T-helper 9 cell (primary cell): ENCODE results near the gene RAD51B.

Source experiments
- DNase-seq: peaks from one replicate; pipeline ENCODE4 v3.0.0-alpha.2; 2020

Gene RAD51B

DNA sequence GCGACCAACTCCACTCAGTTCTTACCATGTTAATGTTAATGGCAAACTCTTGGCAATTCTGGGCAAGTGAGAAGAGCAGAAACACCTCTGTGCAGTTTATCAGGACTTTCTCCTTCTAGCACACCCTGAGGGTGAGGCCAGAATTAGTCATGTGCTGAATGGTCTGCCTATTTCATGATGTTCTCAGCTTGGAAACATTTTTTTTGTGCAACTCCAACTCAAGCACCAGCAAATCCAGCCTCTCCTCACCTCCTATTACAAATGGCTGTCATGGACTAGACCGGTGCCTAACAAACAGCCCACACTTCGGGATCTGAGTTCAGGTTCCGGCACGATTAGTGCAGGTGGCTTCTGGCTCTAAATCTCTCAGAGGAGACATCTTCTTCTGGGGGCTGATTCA is 727.3 kb downstream of the RAD51B start:
- DNase-seq: no peak

DNA sequence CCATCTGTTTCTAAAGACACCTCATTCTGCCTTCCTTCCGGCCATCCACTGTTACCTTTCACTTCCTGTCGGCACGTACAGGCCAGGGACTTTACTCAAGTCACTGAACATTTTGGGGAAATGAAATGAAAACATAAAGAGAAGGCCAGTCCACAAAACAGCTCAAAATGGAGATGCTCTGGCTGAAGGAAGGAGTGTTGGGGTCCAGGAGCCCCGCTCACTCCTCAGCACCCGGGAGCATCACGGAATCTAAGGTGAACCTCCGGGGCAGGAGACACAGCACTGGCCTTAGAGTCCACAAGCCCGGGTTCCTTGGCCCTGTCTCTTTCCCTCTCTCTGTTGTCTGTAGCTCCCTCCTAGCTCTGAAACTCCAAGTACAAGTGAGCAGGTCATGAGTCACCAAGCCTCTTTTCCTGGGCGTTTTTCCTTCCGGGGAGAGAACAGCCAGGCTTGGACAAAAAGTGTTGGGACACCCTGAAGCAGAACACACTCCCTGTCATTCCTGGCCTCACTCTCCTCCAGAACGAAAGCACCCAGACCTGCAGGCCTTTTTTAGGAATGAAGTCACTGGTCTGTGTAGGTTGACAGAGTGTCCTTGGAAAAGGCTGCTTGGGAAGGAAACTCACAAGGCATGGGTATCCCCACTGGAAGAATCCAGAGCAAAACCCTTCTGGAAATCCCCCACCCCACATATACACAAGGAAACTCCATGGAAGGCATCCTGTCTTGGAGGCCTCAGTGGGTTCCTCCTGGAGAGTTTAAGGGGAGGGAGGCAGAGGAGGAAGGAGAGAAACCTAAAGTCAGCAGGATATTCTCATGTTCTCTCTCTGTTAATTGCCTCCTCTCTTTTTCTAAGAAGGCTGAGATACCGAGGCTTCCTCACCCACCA is 728.0 kb downstream of the RAD51B start:
- no peak for DNase-seq

DNA sequence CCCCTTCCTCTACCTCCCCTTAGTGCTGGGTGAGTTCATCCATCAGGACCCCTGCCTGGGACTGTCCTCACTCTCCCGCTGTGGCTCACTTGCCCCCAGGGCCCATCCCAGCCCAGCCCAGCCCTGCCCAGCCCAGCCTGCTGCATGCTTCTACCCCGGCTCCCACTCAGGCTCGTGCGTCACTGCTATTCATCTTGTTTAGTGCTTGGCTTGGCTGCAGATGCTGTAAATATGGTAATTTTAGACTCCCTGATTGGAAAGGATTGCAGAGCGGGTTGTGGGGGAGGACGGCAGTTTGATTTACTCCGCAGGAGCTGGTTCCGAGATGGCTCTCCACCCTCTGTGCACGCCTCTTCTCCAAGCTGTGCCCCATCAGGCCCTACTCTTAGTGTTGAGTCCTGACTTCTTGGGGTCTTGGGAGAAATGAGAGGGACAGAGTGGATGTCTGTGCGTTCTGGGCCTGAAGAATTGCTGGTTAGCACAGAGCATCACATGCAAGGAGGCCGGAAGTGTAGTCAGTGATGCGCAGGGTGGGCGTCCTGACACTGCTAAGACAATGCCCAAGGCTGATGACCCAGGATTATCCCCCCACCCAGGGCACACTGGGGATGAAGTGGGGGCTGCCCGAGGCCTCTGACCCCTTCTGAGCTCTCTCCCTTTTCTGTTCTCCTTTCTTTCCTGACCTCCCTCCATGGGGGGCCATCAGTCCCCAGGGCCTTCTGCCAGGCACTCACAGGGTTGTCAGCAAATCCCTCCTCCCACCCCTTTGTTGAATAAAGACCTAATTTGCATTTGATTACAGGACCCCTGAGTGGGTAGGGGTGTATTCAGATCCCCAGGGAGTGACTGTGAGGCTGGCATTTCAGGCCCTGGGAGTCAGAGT is 728.9 kb downstream of the RAD51B start:
- no peak for DNase-seq

DNA sequence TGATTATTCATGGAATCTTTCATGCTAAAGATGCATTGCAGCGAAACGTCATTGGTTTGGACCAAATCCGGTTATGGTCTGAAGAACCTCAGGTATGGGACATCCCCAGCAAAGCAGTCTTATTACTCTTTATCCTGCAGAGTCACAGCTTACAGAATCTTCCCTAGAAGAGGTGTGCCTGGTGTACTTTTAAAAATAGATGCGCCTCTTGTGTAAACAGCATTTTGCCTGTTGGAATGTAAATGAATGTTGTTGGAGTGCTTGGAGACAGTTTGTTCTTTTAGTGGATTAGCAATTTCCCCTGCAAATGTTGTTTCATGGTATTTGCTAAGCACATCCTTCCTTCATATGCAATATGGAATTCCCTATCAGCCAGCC is 730.7 kb downstream of the RAD51B start:
- DNase-seq: no peak

DNA sequence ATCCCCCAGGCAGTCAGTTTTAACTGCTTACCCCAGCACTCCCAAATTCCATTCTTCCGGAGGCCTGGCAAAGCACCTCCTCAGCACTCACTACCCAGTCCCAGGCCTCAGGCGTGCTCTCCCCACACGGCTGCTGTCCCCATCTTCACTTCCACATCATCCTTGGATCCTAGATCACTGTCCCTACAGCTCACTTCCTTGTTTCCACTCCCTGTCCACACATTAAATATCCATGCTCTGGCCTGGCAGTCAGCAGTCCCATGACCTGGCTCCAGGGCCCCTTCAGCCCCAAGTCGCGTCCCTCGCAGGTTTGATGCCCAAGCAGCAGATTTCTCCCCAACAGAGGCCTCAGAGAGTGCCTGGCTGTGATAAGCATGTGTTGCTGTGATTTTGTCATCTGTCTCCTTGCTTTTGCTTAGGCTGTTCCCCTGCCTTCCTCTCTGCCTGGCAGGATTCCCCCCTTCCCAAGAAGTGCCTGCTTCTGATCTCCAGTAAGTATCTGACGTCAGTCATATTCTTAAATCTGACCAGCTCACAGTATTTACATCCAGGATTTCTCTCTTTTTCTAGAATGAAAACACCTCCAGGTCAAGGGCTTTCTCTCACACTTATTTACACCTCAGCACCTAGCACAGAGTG is 731.6 kb downstream of the RAD51B start:
- DNase-seq: no peak

DNA sequence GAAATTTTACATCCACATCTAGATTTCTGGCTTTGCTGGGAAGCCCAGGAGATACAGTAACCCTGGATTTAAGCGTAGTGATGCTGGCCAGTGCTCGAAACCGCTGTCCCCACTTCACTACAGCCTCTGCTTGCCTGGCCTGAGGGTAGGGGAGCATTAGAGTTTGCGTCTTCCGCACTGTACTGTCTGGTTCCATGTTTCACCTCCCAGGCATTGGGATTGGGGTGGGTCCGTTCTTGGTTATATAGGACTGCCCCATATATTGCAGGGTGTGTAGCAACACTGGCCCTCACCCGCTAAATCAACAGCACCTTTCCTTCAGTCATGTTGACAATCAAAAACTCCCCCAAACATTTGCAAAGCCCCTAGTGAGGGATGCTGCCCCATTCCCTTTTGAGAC is 732.5 kb downstream of the RAD51B start:
- no peak for DNase-seq

DNA sequence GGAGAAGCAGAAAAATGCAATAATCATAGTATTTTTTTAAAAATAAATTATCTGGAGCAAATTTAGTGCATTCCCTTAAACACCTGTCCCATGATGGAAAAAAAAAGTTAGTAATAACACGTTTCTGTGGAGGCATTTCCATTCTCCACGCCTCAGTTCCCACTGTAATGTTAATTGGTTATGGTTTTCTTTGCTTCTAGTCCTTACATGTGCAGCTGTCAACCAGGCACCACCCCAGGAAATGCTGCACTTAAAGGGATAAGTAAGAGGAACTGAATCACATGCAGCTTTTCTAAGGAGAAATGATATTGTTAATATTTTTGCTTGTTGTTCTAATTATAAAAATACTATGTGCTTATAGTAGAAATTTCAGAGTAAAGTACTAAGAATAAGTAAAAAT is 733.0 kb downstream of the RAD51B start:
- no peak for DNase-seq

DNA sequence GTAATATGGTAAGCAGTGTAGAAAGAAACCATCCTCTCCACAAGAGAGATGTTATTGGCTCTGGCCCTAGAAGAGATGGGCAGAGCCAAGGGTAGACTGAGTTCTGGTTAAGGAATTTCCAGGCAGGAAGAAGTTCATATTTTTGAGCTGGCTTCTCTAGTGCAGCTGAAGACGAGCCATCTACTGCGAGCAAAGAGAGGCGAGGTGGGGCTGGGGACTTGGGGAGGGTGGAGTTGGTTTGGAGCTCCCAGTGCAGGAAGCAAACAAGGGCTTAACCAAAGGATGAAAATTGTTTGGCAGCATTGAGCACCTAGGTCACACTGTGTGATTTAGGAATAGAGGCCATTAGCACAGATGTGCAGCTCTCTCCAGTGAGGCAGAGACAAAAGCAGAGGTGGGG is 733.7 kb downstream of the RAD51B start:
- DNase-seq: no peak

DNA sequence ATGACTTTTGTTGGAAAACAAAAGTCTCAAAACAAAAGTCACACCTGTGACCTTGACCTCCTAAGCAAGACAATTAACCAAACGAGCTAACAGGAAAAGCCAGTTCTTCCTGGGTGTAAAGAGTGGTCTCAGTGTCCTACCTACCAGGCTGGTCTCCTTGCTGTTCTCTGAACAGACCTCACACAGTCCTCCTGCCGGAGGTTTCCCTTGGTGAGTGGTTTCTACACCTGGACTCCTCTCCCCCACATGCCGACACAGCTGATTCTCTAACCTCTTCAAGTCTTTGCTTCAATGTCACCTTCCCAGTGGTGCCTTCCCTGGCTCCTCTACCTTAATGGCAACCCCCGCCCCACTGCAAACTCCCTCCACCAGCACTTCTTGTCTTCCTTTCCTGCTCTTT is 734.7 kb downstream of the RAD51B start:
- DNase-seq: no peak

DNA sequence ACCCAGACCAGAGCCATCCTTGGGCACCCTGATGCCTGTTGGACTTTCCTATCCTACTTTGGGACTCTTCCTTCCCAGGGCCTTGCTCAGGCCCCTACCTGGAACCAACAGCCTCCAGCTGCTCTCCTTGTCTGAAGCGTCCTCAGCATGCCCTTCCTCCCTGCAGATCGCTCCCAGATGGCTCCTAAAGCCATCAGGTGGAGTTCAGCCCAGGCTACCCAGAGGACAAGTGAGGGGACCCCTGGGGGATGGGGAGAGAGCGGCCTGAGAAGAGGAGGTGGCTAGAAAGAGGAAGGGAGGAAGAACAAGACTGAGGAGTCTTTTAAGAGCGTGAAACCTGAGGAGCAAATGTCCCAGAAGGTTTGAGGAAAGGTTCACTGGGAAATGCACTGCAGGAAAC is 736.7 kb downstream of the RAD51B start:
- DNase-seq: no peak

DNA sequence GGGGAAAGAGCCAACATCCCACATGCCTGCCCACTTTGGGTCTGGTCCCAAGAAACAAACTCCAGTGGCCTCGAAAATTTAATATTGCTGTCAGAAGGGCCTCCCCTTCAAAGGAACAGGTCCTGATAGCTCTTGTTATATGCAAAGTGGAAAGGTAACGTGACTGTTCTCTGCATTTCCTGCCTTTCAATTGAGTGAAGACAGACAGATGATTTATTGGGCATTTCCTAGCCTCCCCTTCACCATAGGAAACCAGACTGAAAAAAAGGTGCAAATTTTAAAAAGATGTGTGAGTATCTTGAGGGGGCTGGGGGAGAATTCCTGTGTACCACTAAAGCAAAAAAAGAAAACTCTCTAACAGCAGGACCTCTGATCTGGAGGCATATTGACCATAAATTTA is 738.1 kb downstream of the RAD51B start:
- no peak for DNase-seq

DNA sequence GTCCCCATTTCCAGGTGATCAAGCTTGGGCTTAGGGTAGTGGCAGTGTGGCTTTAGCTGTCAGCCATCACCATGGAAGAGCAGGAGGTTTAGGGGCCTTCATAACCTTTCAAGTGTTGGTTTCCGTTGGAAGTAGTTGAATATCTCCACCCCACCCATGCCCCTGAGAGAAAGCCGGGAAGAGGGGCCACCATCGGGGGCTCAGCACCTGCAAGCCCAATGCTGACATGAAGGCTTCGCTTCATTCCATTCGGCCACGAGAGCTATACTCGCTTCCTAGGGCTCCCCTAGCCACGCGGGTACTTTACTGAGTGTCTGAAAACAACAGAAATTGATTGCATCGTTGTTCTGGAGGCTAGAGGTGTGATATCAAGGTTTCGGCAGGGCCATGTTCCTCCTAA is 738.5 kb downstream of the RAD51B start:
- no peak for DNase-seq

DNA sequence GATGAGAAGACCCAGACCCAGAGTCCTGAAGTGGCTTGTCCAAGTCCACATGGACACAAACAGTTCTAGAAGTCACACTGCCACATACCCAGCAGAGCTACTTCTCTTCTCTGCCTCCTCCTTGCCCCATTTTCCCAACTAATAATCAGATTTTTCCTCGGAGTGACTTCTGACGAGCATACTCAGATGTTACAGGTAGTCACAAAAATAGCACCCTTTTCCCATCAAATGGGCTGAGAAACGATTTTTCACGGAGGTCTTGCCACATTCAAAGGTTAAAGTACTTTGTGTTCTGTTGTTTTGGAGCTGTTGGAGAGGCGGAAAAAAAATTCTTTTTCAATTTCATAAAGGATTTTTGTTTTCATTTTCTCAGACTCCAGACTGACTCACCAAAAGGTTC is 740.4 kb downstream of the RAD51B start:
- no peak for DNase-seq

DNA sequence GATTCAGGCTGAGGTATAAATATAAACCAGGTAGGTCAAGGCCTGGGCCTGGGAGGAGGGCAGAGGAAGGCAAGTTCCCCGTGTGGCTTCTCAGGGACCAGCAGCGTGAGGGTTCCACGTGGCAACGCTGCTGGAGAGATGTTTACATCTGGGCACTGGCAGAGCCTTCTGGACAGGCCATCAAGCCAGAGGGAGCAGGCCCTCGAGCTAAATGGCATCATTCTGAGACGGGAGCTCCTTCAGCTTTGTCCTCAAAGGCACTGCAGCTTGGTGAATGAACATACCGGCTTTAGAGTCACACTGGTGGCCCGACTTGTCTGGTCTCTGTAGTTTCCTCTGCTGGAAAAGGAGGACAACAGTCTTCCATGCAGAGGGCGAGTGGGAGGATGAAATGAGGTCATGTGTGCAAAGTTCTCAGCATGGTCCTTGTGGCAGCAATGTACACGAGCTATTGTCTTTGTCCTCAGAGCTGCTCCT is 742.0 kb downstream of the RAD51B start:
- no peak for DNase-seq

DNA sequence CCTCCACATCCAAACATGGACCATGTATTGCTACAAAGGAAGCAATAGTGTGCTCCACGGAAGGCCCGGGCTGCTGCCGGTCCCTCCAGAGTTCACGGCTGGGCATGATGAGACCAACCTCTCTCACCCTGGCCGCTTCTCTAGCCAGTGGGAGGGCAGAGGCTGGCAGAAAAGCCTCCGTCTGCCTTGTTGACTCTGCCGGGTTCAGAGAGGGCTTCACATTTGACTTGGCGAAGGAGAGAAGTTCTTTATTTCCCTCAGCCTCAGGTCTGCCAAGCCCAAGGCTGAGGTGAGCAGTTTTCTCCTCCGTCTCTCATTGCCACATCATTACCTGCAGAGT is 743.3 kb downstream of the RAD51B start:
- no peak for DNase-seq

DNA sequence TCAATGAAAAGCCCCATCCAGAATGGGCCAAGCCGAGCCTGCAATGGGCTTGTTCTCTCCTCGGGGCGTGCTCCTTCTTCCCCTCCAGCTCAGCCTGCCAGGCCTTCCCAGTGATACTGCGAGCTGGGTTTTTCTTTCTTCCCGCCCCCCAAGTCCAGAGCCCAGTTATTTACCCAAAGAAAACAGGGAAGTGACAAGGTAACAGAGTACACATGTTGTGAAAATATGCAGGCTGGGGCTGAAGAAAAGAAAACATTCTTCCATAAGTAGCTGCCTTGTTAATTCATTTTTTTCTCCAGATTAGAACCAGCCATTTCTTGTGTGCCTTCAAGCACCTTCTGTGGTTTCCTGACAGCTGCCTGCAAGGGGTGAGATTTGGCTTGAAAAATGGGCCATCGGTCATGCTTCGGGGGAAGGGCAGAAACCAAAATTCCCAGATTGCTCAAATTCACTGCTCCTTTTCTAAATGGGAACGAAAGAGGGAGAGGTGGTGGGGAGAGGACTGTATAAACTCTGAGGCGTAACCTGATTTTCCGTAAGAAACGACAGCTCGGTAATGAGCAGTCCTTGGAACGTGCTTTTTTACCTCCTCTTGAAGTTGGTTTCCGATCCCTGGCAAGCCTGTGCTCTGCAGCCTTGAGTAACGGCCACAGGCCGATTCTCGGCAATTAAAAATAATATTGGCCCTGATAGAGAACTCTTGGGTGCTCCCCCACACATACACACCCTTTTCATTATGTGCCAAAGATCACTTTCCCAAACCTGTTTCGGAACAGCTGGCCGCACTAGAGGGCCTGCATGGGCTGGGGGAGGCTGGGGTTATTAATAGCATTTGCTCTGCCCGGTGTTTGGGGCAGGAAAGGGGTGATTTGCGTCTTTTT is 743.9 kb downstream of the RAD51B start:
- DNase-seq: no peak

DNA sequence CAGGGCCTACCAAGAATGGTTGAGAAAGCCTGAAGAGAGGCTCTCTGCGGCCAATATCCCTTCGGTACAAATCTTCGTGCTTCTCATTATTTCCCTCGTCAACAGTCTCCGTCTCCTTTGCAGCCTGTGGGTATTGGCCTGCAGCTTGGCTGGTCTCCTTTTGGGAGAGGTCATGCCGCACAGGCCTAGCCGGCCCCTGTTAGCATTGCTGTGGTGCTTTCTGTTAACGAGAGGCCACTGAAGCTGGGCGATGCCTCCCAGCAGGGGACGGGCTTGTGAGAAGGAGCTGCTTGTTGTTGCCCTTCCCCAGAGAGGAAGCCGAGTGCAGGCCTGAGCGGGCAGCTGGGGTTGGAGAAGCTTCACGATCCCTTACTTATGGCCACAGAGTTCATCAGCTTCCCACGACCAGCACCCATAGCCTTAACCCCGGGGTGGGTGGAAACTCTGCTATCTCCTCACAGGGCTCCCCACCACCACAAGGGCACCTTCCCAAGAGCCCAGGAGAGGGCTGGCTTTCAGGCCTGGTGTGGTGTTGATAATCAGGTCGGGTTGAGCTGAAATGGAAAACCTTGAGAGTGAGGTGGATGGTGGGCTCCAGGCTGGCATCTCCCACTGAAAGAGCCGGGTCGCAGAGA is 744.7 kb downstream of the RAD51B start:
- DNase-seq: no peak

DNA sequence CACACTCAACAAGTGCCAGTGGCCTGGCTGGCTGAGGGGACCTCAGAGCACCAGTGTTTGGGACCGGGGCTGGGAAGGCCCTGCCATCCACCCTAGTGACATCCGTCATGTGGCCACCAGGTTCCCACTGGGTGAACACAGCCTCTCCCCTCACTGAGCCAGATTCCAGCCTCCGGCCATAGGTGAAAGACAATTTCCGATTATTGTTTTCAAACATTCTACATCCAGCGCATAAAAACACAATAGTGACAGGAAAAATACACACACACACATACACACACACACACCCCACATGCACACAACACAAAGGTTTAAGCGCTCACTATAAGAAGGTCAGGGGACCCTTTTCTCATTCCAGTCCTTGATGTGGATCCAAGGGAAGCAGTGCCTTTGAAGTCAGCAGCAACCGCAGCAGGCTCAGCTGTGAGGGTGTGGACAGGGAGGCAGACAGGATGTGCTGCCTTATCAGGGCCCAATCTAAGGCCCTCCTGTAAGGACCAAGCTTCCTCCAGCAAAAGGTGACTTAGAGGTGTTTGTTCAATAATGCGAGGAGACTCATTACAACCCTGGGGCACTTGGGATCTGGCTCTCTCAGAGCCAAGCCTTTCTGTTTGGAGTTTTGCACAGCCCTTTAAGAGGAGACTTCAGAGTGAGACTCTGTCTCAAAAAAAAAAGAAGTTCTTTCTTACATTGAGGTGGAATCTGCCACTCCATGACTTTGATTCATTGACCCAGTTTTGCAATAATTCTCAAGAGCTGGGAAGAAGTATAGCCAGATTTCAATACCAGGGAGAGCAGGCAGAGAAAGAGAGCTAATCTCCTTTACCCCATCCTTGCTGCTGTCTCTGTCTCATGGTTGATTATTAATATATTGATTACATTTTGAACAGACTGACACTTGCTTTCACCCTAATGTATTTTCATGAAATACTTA is 745.5 kb downstream of the RAD51B start:
- no peak for DNase-seq

DNA sequence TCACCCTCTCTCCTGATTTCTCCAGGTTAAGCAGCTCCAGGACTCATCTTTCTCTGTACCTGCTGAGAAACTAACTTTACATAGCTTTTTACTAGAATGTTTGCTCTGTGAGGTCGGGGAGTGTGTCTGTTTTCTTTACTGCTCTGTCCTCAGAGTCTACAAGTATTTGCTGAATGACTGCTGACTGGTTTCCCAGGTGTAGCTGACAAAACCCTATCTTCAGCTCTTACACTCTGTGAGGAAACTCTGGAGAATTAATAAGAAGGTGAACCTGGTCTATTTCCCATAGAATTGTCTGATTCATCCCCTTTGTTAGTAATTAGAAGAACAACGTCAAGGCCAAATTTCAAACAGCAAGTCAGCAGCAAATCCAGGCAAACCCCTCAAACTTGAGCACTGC is 746.5 kb downstream of the RAD51B start:
- no peak for DNase-seq
